Trophoblast cell (in vitro differentiated cells and primary cell): ENCODE measurements around the gene DLG2.

Source experiments
- DNase-seq, 2 donors: peaks; one replicate each; pipeline ENCODE4 v3.0.0-alpha.2; 2016
- H2AFZ ChIP-seq: 2 replicates; pipeline ENCODE4 v1.6.1; 2013; ENCODE audit warnings: low read length, moderate library complexity, mild to moderate bottlenecking; ENCODE audit not compliant: insufficient read depth, poor library complexity
- H2AK5ac ChIP-seq: 2 replicates; pipeline ENCODE4 v1.6.1; 2013; ENCODE audit warnings: mild to moderate bottlenecking, low read length
- H2BK120ac ChIP-seq: 2 replicates; pipeline ENCODE4 v1.6.1; 2013; ENCODE audit warnings: low read length, mild to moderate bottlenecking, moderate library complexity; ENCODE audit not compliant: insufficient read depth, poor library complexity
- H2BK12ac ChIP-seq: 2 replicates; pipeline ENCODE4 v1.6.1; 2013; ENCODE audit warnings: mild to moderate bottlenecking, low read length, moderate library complexity
- H2BK5ac ChIP-seq: 2 replicates; pipeline ENCODE4 v1.6.1; 2013; ENCODE audit warnings: low read length, low read depth, moderate library complexity, mild to moderate bottlenecking; ENCODE audit not compliant: poor library complexity
- H3K14ac ChIP-seq: 2 replicates; pipeline ENCODE4 v1.6.1; 2013; ENCODE audit warnings: mild to moderate bottlenecking, low read length
- H3K18ac ChIP-seq: 2 replicates; pipeline ENCODE4 v1.6.1; 2013; ENCODE audit warnings: mild to moderate bottlenecking, low read length
- H3K23ac ChIP-seq: 2 replicates; pipeline ENCODE4 v1.6.1; 2013; ENCODE audit warnings: low read length
- H3K27ac ChIP-seq: 2 replicates; pipeline ENCODE4 v1.5.1; 2013; ENCODE audit warnings: low read depth, mild to moderate bottlenecking, inconsistent platforms, low read length, moderate library complexity
- H3K27me3 ChIP-seq: 2 replicates; pipeline ENCODE4 v1.6.1; 2013; ENCODE audit warnings: inconsistent platforms, mild to moderate bottlenecking, low read length, moderate library complexity; ENCODE audit not compliant: insufficient read depth
- H3K36me3 ChIP-seq, 2 experiments: 1 replicate in 1 of 2; 2 replicates in 1 of 2; pipeline ENCODE4 v1.6.1; 2013; ENCODE audit warnings: low read length in 2 of 2, mild to moderate bottlenecking in 2 of 2, moderate library complexity in 1 of 2; ENCODE audit not compliant: insufficient read depth in 2 of 2, control insufficient read depth in 1 of 2
- H3K4ac ChIP-seq: 2 replicates; pipeline ENCODE4 v1.6.1; 2013; ENCODE audit warnings: low read depth, mild to moderate bottlenecking, low read length, moderate library complexity
- H3K4me1 ChIP-seq, 2 experiments: 1 replicate in 1 of 2; 2 replicates in 1 of 2; pipeline ENCODE4 v1.6.1; 2013; ENCODE audit warnings: low read length in 2 of 2, mild to moderate bottlenecking in 2 of 2, moderate library complexity in 1 of 2; ENCODE audit not compliant: insufficient read depth in 2 of 2, control insufficient read depth in 1 of 2
- H3K4me2 ChIP-seq: 2 replicates; pipeline ENCODE4 v1.6.1; 2013; ENCODE audit warnings: inconsistent platforms, mild to moderate bottlenecking, low read length, moderate library complexity
- H3K4me3 ChIP-seq: 2 replicates; pipeline ENCODE4 v1.5.1; 2013; ENCODE audit warnings: mild to moderate bottlenecking, low read depth, low read length, inconsistent platforms
- H3K79me1 ChIP-seq: one replicate; pipeline ENCODE4 v1.6.1; 2013; ENCODE audit warnings: low read length
- H3K79me2 ChIP-seq: 2 replicates; pipeline ENCODE4 v1.6.1; 2013; ENCODE audit warnings: low read length, mild to moderate bottlenecking; ENCODE audit not compliant: control insufficient read depth, insufficient read depth, poor library complexity
- H3K9ac ChIP-seq: 2 replicates; pipeline ENCODE4 v1.6.1; 2013; ENCODE audit warnings: mild to moderate bottlenecking, low read length
- H3K9me3 ChIP-seq: 2 replicates; pipeline ENCODE4 v1.6.1; 2013; ENCODE audit warnings: low read depth, mild to moderate bottlenecking, control low read depth, inconsistent platforms, low read length; ENCODE audit not compliant: insufficient read depth
- H4K12ac ChIP-seq: 2 replicates; pipeline ENCODE4 v1.6.1; 2013; ENCODE audit warnings: low read depth, mild to moderate bottlenecking, low read length, moderate library complexity
- H4K8ac ChIP-seq: 2 replicates; pipeline ENCODE4 v1.6.1; 2013; ENCODE audit warnings: low read depth, mild to moderate bottlenecking, low read length, moderate library complexity
- H4K91ac ChIP-seq: one replicate; pipeline ENCODE4 v1.6.1; 2013; ENCODE audit warnings: low read depth, mild to moderate bottlenecking, low read length, moderate library complexity
- WGBS: extraction: QIAGEN DNeasy Blood & Tissue Kit; methylation state at CpG from one replicate; pipeline ENCODE4 v1.1.7; 2013; ENCODE audit warnings: missing lambda C conversion rate; ENCODE audit not compliant: insufficient read length, insufficient coverage; ENCODE audit errors: extremely low coverage; 5-methylcytosine and 5-hydroxymethylcytosine counted together

The DLG2 gene

DNA sequence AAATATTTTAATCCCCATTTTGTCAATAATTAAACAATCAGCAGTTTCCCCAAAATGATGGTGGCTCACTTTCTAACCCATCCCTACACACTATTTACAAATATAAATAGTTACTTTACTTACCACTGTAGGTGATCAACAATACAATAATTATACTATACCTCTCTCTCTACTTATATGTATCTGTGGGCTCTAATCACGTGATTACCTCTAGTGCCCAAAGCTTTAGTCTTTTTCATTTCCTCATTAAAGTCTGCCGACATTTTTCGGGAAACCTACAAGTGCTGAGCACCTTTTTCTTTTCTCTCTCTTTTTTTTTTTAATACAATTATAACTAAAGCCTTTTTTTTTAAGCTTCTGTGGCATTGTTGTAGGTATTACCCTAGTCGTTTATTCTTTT lies 23.9 kb downstream of the DLG2 start:
- H3K9ac ChIP-seq: no peak overlapping the region
- H4K91ac ChIP-seq: no peak overlapping the region
- H3K79me1 ChIP-seq: no peaks in the 10 kb centered on the region
- no peak for DNase-seq
- no peak overlapping the region for H3K18ac ChIP-seq
- H3K79me2 ChIP-seq: no peaks in the 10 kb centered on the region
- no peak overlapping the region for H3K14ac ChIP-seq
- WGBS: no CpG with 5 or more reads among the region's 4 CpGs
- H2BK12ac ChIP-seq: no peak overlapping the region
- no peak overlapping the region for H4K8ac ChIP-seq
- H3K27me3 ChIP-seq: no peaks in the 10 kb centered on the region
- no peaks in the 10 kb centered on the region for H3K4me1 ChIP-seq
- no peak overlapping the region for H4K12ac ChIP-seq
- no peaks in the 10 kb centered on the region for H3K9me3 ChIP-seq
- H2AK5ac ChIP-seq: no peak overlapping the region
- no peak overlapping the region for H3K23ac ChIP-seq
- no peak overlapping the region for H3K4ac ChIP-seq
- H3K4me2 ChIP-seq: no peak overlapping the region
- no peak overlapping the region for H2AFZ ChIP-seq
- no peaks in the 10 kb centered on the region for H3K36me3 ChIP-seq
- no peak overlapping the region for H3K4me3 ChIP-seq
- no peak overlapping the region for H2BK120ac ChIP-seq
- H3K27ac ChIP-seq: no peak overlapping the region
- no peak overlapping the region for H2BK5ac ChIP-seq

DNA sequence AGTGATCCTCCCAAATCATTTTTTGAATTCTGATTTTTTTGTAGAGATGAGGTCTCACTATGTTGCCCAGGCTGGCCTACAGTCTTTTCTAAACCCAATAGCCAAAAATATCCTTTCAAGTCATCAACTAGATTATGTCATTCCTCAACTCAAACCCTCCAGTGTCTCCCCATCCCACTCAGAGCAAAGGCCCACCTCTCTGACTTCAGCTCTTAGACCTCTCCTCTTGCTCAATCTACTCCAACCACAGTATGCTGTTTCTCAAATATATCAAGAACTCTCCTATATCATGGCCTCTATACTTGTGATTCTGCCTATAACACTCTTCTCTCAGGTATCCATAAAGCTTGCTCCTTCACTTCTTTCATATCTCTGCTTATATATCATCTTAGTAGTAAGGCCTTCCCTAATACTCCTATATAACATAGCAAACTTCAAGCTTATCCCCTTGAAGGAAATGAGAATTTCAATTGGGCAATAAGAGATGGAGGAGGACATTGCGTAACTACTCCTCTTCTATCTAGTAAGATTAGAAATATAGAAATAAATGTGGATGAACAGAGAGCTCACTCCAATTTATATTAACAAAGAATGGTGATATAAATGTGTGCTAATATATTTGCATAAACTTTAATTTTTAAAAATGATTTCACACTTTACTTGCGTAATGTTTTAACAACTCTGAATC lies 24.5 kb downstream of the DLG2 start:
- H4K8ac ChIP-seq: no peak overlapping the region
- H3K79me1 ChIP-seq: no peaks in the 10 kb centered on the region
- H3K79me2 ChIP-seq: no peaks in the 10 kb centered on the region
- no peaks in the 10 kb centered on the region for H3K4me1 ChIP-seq
- DNase-seq: no peak
- H3K27ac ChIP-seq: no peak overlapping the region
- no peak overlapping the region for H2BK120ac ChIP-seq
- H3K23ac ChIP-seq: no peak overlapping the region
- no peak overlapping the region for H4K12ac ChIP-seq
- no peak overlapping the region for H3K4me3 ChIP-seq
- H3K36me3 ChIP-seq: no peaks in the 10 kb centered on the region
- H3K4ac ChIP-seq: no peak overlapping the region
- H3K14ac ChIP-seq: no peak overlapping the region
- no peak overlapping the region for H2BK12ac ChIP-seq
- H3K9ac ChIP-seq: no peak overlapping the region
- no CpG with 5 or more reads among the region's 2 CpGs for WGBS
- H3K27me3 ChIP-seq: no peaks in the 10 kb centered on the region
- H3K18ac ChIP-seq: no peak overlapping the region
- no peak overlapping the region for H2AK5ac ChIP-seq
- H3K4me2 ChIP-seq: no peak overlapping the region
- no peak overlapping the region for H2BK5ac ChIP-seq
- H2AFZ ChIP-seq: no peak overlapping the region
- H4K91ac ChIP-seq: no peak overlapping the region
- no peaks in the 10 kb centered on the region for H3K9me3 ChIP-seq

DNA sequence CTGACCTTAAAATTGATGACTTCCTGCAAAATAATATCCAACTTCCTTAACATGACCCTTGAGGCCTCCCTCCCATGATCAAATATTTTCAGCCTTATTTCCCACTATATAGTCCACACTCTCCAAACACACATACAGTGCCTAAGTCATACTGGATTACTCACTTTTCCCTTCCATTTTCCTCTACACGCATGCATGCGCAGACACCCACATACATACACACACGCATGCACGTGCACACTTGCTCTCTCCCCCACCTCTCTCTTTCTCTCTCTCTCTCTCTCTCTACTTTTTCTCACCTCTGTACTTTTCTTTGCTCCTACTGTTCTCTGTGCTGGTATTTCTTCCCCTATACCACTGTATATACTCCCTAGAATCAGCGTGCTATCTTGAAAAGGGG lies 28.1 kb downstream of the DLG2 start:
- Histone ChIP-seq H3K36me3 (no peaks in the 10 kb centered on the region), H2BK5ac (no peak overlapping the region), H3K4ac (no peak overlapping the region), H3K79me1 (no peaks in the 10 kb centered on the region), H3K4me1 (no peaks in the 10 kb centered on the region), H3K79me2 (no peaks in the 10 kb centered on the region), H3K9ac (no peak overlapping the region), H3K27me3 (no peaks in the 10 kb centered on the region), H3K18ac (no peak overlapping the region), H2BK120ac (no peak overlapping the region), H3K14ac (no peak overlapping the region), H4K12ac (no peak overlapping the region), H4K91ac (no peak overlapping the region), H2AK5ac (no peak overlapping the region), H3K4me3 (no peak overlapping the region), H3K27ac (no peak overlapping the region), H3K9me3 (no peaks in the 10 kb centered on the region), H2BK12ac (no peak overlapping the region), H3K23ac (no peak overlapping the region), H4K8ac (no peak overlapping the region), H2AFZ (no peak overlapping the region), H3K4me2 (no peak overlapping the region)
- DNase-seq: no peak
- WGBS: no CpG with 5 or more reads among the region's 5 CpGs

DNA sequence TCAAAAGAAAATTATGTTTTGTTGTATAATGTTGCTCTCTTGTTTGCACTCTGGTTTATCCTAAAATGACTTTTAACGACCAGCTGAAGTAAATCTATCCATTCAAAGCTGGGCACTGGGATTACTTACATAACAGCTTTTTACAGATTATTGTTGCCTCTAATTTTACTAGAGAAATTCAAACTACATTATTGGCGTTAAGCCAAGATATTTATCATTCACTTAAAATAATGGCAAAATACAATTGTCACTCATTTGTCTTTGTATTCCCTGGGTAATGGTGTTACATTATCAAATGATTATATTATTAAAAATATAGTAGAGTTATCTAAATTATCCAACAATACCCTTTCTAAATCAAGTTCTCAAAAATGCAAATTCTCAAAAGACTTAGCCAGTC lies 30.3 kb downstream of the DLG2 start:
- Histone ChIP-seq H3K4me2 (no peak overlapping the region), H3K9me3 (no peaks in the 10 kb centered on the region), H2AFZ (no peak overlapping the region), H4K8ac (no peak overlapping the region), H3K36me3 (no peaks in the 10 kb centered on the region), H3K4me1 (no peaks in the 10 kb centered on the region), H3K9ac (no peak overlapping the region), H2BK12ac (no peak overlapping the region), H3K14ac (no peak overlapping the region), H2BK5ac (no peak overlapping the region), H3K27me3 (no peaks in the 10 kb centered on the region), H4K91ac (no peak overlapping the region), H3K18ac (no peak overlapping the region), H3K79me1 (no peaks in the 10 kb centered on the region), H3K27ac (no peak overlapping the region), H3K23ac (no peak overlapping the region), H2BK120ac (no peak overlapping the region), H4K12ac (no peak overlapping the region), H2AK5ac (no peak overlapping the region), H3K4me3 (no peak overlapping the region), H3K79me2 (no peaks in the 10 kb centered on the region), H3K4ac (no peak overlapping the region)
- WGBS: no CpG with 5 or more reads among the region's 2 CpGs
- DNase-seq: no peak
